HG03575 (cell line): ENCODE data around the gene HCFC1.
A peak's percentile ranks its signal among the peaks of the same experiment; 100 is the strongest.

Experiments used
- ATAC-seq: cut with Tn5 transposase; IDR thresholded peaks from one replicate; pipeline ENCODE4 v1.9.1; 2021; ENCODE audit not compliant: unreplicated experiment, insufficient number of reproducible peaks, low FRiP score; ENCODE audit errors: extremely low read depth

Gene HCFC1

DNA sequence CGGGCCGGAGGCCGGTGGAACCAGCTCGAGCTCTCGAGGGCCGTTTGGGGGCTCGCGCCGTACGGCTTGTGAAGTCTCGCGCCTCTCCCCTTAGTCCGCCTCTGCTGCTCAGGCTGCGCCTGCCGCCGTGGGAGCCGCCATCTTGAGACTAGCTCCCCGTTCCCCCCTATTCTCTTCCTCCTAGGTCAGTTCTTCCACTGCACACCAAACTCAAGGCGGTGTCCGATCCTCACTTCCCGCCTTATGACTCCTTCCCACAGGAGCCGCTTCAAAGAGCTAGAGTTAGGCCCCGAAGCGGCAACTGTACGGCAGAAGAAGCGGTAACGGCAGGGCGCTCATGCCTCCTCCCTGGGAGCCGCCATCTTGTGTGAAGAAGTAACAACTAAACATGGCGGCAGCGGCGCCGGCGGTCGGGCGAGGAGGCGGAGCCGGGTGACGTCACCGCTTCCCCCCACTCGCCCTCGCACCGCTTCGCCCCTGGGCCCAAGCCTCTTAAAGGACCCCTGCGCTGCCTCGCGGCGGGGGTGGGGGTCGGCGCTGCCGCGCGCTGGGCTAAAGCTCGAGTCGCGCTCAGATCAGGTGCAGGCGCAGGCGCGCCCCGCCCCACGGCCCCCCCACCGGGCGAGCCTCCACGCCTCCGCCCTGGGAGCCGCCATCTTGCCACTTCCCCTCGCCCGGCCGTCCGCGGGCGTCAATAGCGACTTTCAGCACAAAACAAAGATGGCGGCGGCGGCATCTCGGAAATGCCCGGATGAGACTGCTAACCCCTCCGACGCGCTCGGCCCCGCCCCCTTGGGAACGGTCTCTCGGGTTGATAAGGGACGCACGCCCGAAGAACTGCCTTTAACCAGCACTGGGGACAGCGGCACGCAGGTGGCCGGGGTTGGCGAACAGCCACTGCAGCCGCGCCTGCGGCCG lies at the start of gene HCFC1:
TSS of gene HCFC1 (minus strand) at position 369 of the 918 bp plus-strand sequence. CDS start 978 bp downstream, outside the sequence.
- peak; percentile 25 for ATAC-seq

DNA sequence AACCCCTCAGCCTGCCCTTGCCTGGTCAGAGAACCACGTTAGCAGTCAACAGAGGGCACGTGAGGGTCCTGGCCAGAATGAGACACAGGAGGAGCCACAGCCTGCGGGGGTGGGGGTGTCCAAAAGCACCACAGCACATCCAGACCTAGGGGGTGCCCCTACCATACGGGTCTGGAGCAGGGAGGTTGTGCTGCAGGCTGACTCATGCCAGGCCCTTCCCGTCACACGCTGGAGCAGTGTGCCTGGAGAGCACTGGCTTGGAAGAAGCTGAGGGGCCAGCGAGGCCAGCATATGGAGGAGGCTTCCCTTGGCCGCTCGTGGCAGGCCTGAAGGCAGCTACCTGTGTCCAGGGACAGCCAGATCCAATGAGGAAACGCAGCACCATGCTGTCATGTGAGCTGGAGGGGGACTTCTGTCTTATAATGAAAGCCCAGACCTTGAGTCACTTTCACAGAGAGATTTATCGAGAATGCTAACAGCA lies 49.6 kb upstream of the HCFC1 start:
- ATAC-seq: no peak

DNA sequence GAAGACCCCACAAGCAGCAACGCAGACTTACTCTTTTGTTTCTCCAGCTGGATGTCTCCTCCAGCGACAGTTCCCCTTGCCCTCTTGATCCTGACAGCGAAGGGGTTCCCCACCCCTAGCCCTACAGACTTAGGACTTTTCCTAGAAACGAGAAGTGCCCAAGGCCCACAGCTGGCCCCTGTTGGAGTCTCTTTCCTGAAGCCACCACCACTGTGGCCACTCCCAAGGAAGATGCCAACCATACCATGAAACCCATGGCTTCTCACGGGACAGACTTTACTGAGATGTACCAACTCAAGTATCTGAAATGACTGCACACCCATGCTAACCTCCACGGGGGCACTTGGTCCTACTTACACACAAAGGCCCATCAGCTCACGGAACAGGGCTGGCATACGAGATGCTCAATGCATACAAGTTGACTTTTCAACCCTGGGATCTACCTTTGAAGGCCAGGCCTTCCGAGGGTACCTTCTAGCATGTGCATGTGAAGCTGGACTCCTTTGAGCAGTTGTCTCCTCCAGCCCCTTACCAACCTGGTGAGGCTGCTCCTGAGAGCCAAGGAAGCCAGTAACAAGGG lies 49.0 kb upstream of the HCFC1 start:
- ATAC-seq: no peak

DNA sequence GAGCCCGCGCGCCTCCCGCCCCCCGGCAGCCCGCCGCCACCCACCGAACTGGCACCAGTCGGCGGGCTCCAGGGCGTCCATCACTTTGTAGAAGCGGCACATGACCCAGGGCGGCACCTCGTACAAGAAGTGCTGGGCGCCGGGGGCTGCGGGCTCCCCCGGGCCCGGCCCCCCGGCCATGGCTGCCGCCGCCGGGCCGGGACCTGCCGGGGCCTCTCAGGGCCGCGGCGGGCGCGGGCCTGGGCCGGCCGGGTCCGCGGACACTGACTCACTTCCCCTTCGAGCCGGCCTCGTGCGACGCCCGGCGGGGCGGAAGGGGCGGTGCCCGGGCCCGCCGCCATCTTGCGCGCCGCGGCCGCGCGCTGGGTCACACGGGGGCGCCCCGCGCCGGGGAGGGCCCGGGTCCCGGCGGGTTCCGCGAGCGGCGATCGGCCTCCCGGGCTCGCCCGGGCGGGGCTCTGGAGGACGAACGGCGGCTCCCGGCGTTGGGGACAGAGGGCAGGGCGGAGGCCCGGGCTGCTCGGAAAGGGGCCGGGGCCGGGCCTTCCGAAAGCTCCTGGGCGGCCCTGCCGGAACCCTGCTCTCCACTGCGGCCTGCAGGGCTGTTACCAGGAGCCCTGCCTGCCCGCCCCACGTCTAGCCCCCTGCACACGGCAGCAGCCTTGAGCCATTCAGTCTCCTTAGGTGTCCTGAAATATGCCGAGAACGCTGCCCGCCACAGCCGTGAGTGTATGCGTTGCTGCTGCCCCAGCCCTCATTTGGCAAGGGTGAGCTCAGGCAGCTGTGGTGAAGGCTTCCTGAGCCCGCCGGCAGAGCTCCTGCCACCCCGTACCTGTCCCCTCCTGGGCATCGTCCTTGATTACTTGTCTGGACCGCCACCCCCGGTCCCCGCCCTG lies 48.3 kb upstream of the HCFC1 start, which contains the start of gene IRAK1:
TSS of gene IRAK1 (minus strand) at position 270 of the 896 bp plus-strand sequence. CDS start at position 180, 90 bp downstream.
- ATAC-seq: no peak

DNA sequence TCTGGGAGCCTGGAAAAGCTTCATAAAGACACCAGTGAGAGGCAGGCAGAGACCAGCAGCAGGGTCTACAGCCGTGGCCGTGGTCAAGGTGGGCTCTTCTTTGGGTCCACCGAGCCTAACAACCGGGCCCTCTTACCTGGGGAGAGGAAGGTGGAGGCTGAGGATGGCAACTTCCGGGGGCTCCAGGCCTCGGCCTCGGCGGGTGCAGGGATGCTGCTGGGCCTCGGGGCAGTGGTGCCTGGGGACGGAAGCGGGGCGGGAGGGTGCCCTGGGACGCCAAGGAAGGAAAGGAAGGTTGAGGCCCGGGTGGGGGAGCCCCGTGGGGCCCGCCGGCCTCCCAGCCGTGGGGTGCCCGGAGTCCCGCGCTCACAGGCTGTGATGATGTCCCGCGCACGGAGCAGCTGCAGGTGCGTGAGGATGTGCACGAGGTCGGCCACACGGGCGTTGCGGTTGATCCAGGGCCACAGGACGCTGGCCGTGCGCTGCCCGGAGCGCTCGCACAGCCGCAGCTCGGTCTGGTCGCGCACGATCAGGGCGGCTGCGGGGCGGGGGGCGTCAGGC lies 47.5 kb upstream of the HCFC1 start:
- ATAC-seq: no peak

DNA sequence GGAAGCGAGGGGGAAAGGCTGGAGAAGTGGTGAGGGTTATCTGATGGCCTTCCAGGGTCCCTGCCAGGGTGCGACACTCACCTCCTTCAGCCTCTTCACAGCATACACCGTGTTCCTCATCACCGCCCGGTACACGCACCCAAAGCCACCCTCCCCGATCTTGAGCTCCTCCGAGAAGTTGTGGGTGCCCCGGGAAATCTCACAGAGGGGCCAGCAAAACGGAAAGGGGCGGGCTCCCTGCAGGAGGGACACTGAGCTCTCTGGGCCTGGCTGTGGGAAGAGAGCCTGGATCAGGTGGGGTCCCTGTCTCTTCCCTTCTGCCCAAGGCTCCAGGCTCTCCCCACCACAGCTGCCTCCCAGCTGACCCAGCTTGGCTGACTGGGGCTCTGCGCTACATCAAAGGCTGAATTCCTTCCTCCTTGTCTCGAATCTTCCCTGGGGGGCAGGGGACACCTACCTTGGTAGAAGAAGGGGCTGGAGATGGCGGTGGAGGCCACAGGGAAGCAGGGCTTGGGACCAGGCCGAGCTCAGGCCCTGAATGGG lies 47.0 kb upstream of the HCFC1 start:
- ATAC-seq: no peak

DNA sequence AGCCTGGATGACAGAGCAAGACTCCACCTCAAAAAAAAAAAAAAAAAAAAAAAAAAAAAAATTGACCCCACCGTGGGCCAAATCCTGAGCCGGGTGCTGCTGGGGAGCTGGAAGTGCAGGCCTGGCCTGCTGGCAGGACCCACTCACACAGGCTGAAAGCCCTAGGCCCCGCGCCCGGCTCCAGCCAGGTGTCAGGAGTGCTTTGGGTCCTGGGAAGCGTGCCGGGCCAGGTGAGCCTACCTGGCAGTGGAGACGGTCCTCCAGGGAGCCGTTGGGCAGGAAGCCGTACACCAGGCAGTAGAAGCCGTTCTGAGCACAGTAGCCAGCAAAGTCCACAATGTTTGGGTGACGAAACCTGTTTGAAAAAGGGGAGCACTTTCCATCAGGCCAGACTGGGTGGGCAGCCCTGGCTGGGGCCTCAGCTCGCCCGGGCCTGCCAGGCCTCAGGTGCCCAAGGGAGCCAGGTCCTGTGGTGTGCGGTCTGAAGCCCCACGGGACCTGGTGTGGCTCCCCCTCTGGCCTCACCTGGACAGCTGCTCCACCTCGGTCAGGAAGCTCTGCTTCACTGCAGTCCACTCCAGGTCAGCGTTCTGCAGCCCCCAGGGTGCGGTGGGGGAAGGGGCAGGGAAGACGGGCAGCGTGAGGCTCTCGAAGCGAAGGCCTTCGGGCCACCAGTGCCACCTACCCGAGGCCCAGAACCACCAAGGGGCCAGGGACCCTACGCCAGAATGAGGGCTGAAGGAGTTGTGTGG lies 46.3 kb upstream of the HCFC1 start:
- ATAC-seq: no peak

DNA sequence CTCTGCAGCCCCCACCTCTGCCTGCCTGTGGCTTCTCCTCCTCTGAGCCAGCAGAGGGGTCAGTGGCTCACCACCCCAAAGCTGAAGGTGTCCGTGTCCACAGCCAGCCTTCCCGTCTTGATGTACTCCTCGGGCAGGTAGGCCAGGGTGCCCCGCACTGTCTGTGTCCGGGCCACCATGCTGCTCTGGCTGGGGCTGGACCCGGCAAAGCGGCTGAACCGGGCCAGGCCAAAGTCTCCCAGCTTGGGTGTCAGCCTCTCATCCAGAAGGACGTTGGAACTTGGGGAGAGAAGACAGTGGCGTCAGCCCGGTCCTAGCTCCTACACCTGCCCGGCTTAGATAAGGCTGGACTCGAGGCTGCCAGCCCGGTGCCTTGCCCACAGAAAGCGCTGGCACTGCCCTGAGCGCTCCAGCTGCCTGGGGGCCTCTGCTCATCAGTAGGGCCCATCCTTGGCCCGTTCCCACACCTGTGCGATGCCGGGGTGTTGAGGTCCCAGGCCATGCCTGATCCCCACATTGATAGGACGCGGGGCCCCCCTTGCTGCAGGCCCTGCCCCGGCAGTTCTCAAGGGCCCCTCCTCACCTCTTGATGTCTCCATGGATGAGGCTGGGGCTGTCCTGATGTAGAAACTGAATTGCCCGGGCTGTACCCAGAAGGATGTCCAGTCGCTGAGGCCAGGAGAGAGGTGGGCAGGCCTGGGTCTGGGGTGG lies 44.9 kb upstream of the HCFC1 start:
- no peak for ATAC-seq

DNA sequence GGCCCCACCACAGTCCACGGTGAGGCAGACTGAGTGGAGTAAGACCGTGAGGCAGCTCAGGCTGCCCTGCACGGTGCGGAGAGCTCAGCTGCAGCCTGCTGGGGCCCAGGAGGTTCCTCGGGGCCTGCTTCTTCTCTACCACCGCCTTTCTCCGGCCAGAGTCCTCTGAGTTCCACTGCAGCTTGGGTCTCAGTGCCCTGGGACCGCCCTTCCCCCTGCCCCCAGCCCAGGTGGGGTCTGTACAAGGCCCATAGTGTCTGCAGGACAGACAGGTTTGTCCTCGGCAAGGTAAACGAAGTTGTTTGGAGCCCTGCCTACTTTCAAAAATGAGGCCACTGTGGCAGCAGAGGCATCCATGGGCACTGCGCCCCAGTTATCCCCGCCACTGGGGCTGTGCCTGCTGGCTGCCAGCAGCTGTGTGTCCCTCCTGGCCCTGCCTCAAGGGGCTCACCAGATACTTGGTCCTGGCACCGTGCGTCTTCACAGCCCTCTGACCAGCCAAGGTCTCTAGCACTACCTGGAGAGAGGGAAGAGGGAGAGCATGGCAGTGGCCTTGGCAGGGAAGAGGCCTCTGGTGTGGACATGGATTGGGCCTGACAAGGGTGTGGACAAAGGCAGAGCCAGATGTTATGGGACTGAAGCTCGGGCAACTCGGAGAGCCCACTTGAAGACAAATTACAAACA lies 44.1 kb upstream of the HCFC1 start:
- no peak for ATAC-seq

DNA sequence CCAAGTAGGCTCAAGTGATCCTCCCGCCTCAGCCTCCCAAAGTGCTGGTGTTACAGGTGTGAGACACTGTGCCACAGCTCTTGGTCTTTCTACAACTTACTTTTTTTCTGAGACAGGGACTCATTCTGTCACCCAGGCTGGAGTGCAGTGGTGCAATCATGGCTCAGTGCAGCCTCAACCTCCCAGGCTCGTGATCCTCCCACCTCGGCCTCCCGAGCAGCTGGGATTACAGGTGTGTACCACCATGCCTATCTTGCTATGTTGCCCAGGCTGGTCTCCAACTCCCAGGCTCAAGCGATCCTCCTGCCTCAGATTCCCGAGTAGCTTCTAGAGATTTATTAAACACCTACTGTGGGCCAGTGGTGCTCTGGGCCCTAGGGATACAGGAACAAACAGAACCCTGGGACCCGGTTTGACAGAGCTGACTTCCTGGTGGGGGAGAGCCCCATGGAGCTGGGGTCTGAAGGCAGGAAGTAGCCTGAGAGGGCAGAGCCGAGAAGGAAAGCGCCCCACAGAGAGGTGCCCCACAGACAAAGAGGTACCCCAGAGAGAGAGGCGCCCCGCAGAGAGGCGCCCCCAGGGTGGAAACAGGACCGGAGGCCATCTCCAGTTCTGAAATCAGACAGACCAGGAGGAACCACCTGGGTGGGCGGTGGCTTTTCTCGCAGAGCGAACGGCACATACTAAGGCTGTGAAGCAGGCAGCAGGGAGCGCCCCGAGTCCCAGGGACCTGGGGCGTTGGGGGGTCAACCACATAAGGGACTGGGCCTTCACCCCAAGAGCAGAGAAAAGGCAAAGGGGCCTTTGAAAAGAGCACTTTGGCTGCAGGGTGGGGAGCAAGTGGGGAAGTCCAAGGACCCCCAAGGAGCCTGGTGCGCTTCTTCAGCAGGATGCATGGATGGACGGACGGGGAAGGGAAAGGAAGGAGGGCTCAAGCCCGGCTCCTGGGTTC lies 43.1 kb upstream of the HCFC1 start:
- ATAC-seq: no peak

DNA sequence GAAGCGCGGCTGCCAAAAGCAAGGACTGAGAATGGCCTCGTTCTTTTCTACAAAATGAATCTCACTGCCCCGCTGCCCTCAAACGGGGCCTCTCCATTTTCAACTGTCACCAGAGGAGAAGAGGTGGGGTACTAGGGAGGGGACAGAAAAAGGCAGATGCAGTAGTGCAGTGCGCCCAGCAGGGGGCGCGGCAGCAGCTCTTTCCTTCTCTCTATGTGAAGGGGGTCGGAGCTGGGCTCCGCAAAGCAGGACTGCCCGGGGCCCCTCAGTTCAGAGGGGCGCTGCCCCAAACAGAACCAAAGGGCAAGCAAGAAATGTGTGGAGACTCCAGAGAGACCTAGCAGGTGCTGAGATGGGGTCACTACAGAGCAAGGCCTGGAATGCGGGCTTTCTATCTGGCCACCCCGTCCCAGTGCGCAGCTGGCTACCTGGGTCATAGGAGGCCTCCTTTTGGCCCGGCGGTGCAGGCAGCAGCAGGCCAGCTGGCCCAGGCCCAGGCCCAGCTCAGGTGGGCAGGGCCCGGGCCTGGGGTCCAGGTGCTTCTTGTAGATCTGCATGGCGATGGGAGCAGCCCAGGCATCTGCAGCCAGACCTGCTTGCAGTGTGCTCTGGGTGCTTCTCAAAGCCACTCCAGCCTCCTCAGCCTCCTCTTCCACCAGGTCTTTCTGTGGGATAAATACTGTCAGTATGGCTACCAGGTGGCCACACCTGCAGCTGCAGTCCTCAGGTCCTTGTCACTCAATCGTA lies 42.2 kb upstream of the HCFC1 start:
- no peak for ATAC-seq

DNA sequence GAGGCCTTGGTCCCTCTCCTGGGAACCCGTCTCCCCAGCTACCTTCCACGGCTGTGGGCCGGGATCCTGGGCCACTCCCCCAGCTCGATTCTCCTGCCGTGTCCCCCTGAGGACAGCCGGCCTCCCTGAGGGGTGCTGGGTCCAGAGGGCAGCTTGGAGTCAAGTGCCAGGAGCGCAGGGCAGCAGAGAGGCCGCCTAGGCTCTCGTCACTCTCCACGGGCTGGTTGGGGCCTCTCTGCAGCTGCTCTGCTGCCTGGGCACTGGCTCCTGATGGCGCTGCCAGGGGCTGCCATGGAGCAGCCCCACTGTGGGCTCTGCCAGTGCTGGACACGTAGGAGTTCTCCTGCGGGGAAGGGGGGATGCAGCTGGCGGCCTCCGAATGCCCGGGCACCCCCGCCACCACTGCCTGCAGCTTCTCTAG lies 41.4 kb upstream of the HCFC1 start:
- ATAC-seq: no peak

DNA sequence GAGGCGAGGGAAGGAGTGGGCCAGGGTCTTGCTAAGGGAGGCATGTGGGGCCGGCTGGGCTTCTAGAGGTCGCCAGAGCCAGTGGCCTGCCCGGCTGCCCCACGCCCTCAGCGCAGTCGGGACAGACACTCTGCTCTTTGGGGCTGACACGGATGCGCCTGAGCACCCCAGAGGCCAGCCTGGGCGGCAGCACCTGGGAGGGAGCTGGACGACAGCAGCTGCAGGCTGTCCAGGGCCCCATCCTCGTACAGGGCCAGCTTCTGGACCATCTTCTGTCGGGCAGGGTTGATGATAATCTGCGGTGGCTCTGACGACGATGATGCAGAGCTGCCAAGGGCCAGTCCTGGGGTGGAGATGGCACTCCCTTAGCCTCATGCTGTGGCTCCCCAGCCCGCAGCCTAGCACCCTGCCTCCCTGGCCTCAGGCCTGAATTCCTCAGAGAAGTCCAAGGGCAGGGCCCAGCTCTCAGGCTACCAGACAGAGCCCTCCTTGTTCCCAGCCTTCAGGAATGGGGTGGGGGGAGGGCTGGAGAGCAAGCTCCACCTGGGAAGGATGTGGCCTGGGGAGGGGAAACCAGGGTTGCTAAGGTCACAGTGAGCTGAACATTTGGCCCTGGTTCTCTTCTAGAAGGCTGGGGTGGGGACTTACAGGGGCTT lies 40.8 kb upstream of the HCFC1 start:
- no peak for ATAC-seq

DNA sequence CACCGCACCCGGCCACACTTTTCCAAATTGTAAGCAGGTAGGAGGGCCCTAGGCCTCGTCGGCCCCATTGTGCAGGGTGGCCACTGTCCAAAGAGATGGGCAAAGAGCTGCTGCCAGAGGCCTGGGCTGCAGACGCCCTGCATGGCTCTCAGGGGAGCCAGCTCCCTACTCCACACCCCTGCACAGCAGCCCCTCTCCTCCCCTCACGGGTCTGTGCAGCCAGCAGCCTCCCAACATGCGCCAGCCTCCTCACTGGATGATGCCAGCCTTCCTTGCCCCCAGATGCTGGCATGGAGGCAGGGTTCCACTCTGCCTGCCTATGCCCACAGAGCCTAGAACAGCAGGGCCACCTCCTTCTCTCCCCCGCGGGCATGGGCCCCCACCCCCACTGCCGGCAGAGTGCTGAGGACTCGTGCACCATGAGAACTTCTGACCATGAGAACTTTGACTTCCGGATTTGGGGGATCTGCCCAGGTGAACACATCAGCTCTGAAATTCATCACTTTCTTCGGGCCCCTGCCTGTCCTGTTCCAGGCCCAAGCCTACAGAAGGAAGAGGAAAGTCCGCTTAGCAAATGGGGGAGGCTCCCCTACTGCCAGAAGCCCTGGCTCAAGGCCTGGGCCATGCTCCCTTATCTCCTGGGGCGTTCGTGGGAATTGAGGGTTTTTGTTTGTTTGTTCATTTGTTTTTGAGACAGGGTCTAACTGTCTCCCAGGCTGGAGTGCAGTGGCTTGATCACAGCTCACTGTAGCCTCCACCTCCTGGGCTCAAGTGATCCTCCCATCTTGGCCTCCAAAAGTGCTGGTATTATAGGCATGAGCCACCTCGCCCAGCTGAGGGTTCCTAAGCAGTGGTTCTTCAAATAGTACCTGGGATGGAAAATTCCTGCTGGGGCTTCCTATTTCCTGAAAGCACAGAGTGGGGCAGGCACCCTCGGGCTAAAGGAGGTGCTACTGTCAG lies 40.0 kb upstream of the HCFC1 start:
- ATAC-seq: no peak
